HG02623 (cell line): Measurements from ENCODE around the gene SNN.

Experiments
- ATAC-seq: cut with Tn5 transposase; IDR thresholded peaks from one replicate; pipeline ENCODE4 v1.9.1; 2021; ENCODE audit warnings: moderate library complexity; ENCODE audit not compliant: unreplicated experiment

The SNN gene

GRCh38 chr16:11666103-11667055, 1.9 kb upstream of the SNN start:
- no peak for ATAC-seq

GRCh38 chr16:11667221-11667823, 933 bp upstream of the SNN start:
- no peak for ATAC-seq

- peak; percentile 1 for ATAC-seq
These were observed 546 bp downstream of the SNN start for GRCh38 chr16:11668623-11669379.

- ATAC-seq, result no peak
These were observed 1.3 kb downstream of the SNN start for GRCh38 chr16:11669380-11670146.

- no peak for ATAC-seq
These were observed 2.2 kb downstream of the SNN start for GRCh38 chr16:11670171-11671131.

GRCh38 chr16:11671271-11671670, 3.0 kb downstream of the SNN start:
- ATAC-seq, result no peak

- no peak for ATAC-seq
These were observed 3.4 kb downstream of the SNN start for GRCh38 chr16:11671676-11672075.

GRCh38 chr16:11672206-11673090, 4.2 kb downstream of the SNN start:
- ATAC-seq, result no peak

GRCh38 chr16:11673091-11674000, 5.1 kb downstream of the SNN start:
- no peak for ATAC-seq

GRCh38 chr16:11674001-11674817, 6.0 kb downstream of the SNN start:
- no peak for ATAC-seq

- ATAC-seq, result no peak
These were observed 6.7 kb downstream of the SNN start for GRCh38 chr16:11674818-11675560.

- no peak for ATAC-seq
These were observed 7.6 kb downstream of the SNN start for GRCh38 chr16:11675561-11676511.

GRCh38 chr16:11676799-11677198, 8.5 kb downstream of the SNN start:
- ATAC-seq, result no peak

GRCh38 chr16:11677451-11677951, 9.2 kb downstream of the SNN start:
- ATAC-seq, result no peak
